ENCODE data around the gene TRIP10. TPM values are rescaled to one million over a fixed set of nuclear protein-coding genes. Genes with fewer than 3 reads are reported as not detected.

The TRIP10 gene
- total and polyA plus RNA-seq, 2 of the 13 experiments (the other 11 are each of a cell fraction or from before 2014, with no cell fraction given) = 32.5 to 33.2 TPM

- no peak for TF ChIP-seq ZNF260 (CRISPR knock-in tag; IDR thresholded peaks at IDR 0.05; ENCODE audit: borderline replicate concordance, low read depth)
- TF ChIP-seq AHR (CRISPR knock-in tag; IDR thresholded peaks at IDR 0.05) = no peak
- TF ChIP-seq ZBTB3 (CRISPR knock-in tag; IDR thresholded peaks at IDR 0.05; ENCODE audit: borderline replicate concordance, low read depth) = no peak
- TF ChIP-seq SRSF9 (IDR thresholded peaks at IDR 0.05; ENCODE audit: borderline replicate concordance, insufficient read depth, low read depth, low read length, poor library complexity, severe bottlenecking) = no peak
- no peak for TF ChIP-seq ZZZ3 (CRISPR knock-in tag; IDR thresholded peaks at IDR 0.05; ENCODE audit: borderline replicate concordance)
- no peak for TF ChIP-seq MTA3 (CRISPR knock-in tag; IDR thresholded peaks at IDR 0.05)
- no peak for TF ChIP-seq ZNF570 (CRISPR knock-in tag; IDR thresholded peaks at IDR 0.05; ENCODE audit: borderline replicate concordance)
- TF ChIP-seq SMC3 (IDR thresholded peaks at IDR 0.05; ENCODE audit: low read length) = no peak
- TF ChIP-seq ZNF891 (CRISPR knock-in tag; IDR thresholded peaks at IDR 0.05) = no peak
- TF ChIP-seq JUND (CRISPR knock-in tag; IDR thresholded peaks at IDR 0.05) = no peak
- TF ChIP-seq ZNF776 (CRISPR knock-in tag; IDR thresholded peaks at IDR 0.05) = peak; percentile 89
- TF ChIP-seq ZFP62 (CRISPR knock-in tag; IDR thresholded peaks at IDR 0.05) = no peak
- no peak for TF ChIP-seq ATF5 (CRISPR knock-in tag; IDR thresholded peaks at IDR 0.05; ENCODE audit: low read depth)
- no peak; the same call in 1 of the 2 replicates for TF ChIP-seq ZNF614 (CRISPR knock-in tag; IDR thresholded peaks at IDR 0.05; ENCODE audit: borderline replicate concordance)
- no peak for TF ChIP-seq ZNF432 (CRISPR knock-in tag; IDR thresholded peaks at IDR 0.05; ENCODE audit: borderline replicate concordance)
- no peak for TF ChIP-seq ZSCAN21 (CRISPR knock-in tag; IDR thresholded peaks at IDR 0.05; ENCODE audit: borderline replicate concordance)
- 0 out of 2 replicates have a peak, but pooled peaks have one; percentile 58 for TF ChIP-seq ZNF232 (CRISPR knock-in tag; IDR thresholded peaks at IDR 0.05; ENCODE audit: borderline replicate concordance)
- no peak for TF ChIP-seq NONO (IDR thresholded peaks at IDR 0.05)
- TF ChIP-seq NONO (CRISPR knock-in tag; conservative IDR thresholded peaks at IDR 0.05) = peak; percentile 41; the same call in 1 of the 2 replicates
- no peak for TF ChIP-seq CENPT (CRISPR knock-in tag; IDR thresholded peaks at IDR 0.05; ENCODE audit: low read depth)
- TF ChIP-seq ARID3A (IDR thresholded peaks at IDR 0.05; ENCODE audit: low read depth, low read length) = 0 out of 2 replicates have a peak, but pooled peaks have one; percentile 7
- TF ChIP-seq TCF7L2 (IDR thresholded peaks at IDR 0.05; ENCODE audit: low read depth, low read length) = no peak
- TF ChIP-seq HINFP (CRISPR knock-in tag; IDR thresholded peaks at IDR 0.05; ENCODE audit: low read depth) = no peak
- no peak; the same call in 1 of the 2 replicates for TF ChIP-seq PHF20 (CRISPR knock-in tag; IDR thresholded peaks at IDR 0.05)
- no peak; the same call in 1 of the 2 replicates for TF ChIP-seq PHF21A (CRISPR knock-in tag; IDR thresholded peaks at IDR 0.05)
- TF ChIP-seq MEIS2 (CRISPR knock-in tag; IDR thresholded peaks at IDR 0.05) = no peak
- no peak; the same call in 1 of the 2 replicates for TF ChIP-seq ELF1 (CRISPR knock-in tag; IDR thresholded peaks at IDR 0.05)
Measured at GRCh38 chr19:6752256-6753177, 13.0 kb downstream of the TRIP10 start (continued).

Data from HepG2 (cell line).